Ectodermal cell (in vitro differentiated cells): ENCODE data around the gene DNAJB1. TPM values are rescaled to one million over a fixed set of nuclear protein-coding genes. Genes with fewer than 3 reads are reported as not detected.
"Not testable (repeated sequence)": the region's sequence is repeated elsewhere in the genome, so short reads cannot be mapped to it uniquely, and the experiment has no call there.

ENCODE experiments used
- H3K27ac ChIP-seq: 2 replicates; pipeline ENCODE4 v1.7.0; 2013; ENCODE audit warnings: mild to moderate bottlenecking, low read depth, low read length; ENCODE audit not compliant: insufficient read depth, poor library complexity, severe bottlenecking
- H3K27me3 ChIP-seq: 2 replicates; pipeline ENCODE4 v1.7.0; 2013; ENCODE audit warnings: mild to moderate bottlenecking, low read length; ENCODE audit not compliant: insufficient read depth, control insufficient read depth, poor library complexity, severe bottlenecking
- H3K36me3 ChIP-seq: one replicate; pipeline ENCODE4 v1.7.0; 2013; ENCODE audit warnings: low read length; ENCODE audit not compliant: control insufficient read depth, insufficient read depth
- H3K4me1 ChIP-seq: one replicate; pipeline ENCODE4 v1.7.0; 2013; ENCODE audit warnings: low read length; ENCODE audit not compliant: control insufficient read depth, insufficient read depth
- H3K4me3 ChIP-seq: 2 replicates; pipeline ENCODE4 v1.7.0; 2013; ENCODE audit warnings: low read depth, low read length, control low read depth; ENCODE audit not compliant: insufficient read depth
- H3K9me3 ChIP-seq: 2 replicates; pipeline ENCODE4 v1.7.0; 2013; ENCODE audit warnings: mild to moderate bottlenecking, low read length, moderate library complexity; ENCODE audit not compliant: control insufficient read depth
- WGBS, 2 experiments: methylation state at CpG; one replicate each; pipeline ENCODE4 v1.1.7; 2013; ENCODE audit warnings: missing lambda C conversion rate in 2 of 2; 5-methylcytosine and 5-hydroxymethylcytosine counted together
- polyA plus RNA-seq, 4 experiments: library from polyadenylated mRNA; stranded (reverse); fragments of 50-300 nt; gene quantifications; one replicate each; pipeline ENCODE4 v1.2.3, GENCODE V29; 2013

Gene DNAJB1
- 74.3 TPM for polyA plus RNA-seq (2013, experiment 1 of 4)
- polyA plus RNA-seq (2013, experiment 2 of 4), result 55.4 TPM
- polyA plus RNA-seq (2013, experiment 3 of 4), result 48.0 TPM
- polyA plus RNA-seq (2013, experiment 4 of 4), result 55.5 TPM

DNA sequence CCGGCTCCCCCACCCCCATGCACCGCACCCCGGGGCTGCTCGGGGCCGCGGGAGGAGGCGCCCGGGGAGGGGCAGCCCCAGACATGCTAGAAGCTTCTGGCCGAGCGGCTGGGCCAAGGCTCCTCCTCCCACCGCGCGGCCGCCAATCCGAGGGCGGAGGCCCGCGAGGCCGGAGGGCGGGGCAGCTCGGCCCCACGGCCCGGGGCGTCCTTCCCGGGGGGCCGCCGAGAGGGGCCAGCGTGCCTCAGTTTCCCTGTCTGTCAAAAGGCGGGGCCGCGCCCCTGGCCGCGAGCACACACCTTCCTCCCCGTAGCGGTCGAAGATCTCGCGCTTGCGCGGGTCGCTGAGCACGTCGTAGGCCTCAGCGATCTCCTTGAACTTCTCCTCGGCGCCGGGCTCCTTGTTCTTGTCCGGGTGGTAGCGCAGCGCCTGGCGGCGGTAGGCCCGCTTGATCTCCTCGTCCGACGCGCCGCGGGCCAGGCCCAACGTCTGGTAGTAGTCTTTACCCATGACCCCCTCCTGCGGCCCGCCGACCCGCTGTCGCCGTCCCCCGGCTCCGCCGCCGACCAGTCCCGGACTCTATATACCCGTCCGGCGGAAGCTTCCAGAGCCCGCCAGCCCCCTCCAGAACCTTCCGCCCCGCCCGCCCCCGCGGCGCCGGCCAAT lies at the start of gene DNAJB1:
TSS of gene DNAJB1 (minus strand) at position 558 of the 666 bp plus-strand sequence. CDS start at position 510, 48 bp downstream.
- WGBS, 2 experiments, result 0% methylated on average over 82 of the region's 82 CpGs
- H3K27ac ChIP-seq, result peak within 1 kb of the TSS; percentile 91
- no peaks in the 10 kb centered on the region for H3K9me3 ChIP-seq
- H3K4me1 ChIP-seq, result no peaks in the 10 kb centered on the region
- H3K4me3 ChIP-seq, result peak within 1 kb of the TSS; percentile 92
- H3K36me3 ChIP-seq, result peaks cover 11% of the 10 kb centered on the region
- H3K27me3 ChIP-seq, result no peaks in the 10 kb centered on the region

DNA sequence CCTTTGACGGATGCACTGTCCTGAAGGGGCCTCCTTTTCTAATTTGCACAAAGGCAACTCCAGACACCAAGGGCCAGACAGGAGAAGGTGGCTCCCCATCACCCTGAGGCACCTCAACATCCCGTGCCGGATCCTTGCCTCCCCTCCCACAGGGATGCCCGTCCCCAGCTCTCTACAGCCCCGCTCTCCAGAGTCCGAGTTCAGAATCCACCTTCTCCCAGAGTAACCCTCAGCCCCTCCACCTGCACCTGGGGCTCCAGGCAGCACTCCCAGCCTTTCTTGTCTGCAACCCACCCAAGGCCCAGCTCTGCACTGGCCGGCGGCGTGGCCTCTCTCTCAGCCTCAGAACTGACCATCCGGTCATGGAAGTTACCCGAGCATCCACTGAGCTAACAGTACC lies 48.9 kb upstream of the DNAJB1 start:
- H3K4me3 ChIP-seq, result no peak overlapping the region
- 93 to 95% methylated on average over 11 of the region's 11 CpGs for WGBS, 2 experiments

DNA sequence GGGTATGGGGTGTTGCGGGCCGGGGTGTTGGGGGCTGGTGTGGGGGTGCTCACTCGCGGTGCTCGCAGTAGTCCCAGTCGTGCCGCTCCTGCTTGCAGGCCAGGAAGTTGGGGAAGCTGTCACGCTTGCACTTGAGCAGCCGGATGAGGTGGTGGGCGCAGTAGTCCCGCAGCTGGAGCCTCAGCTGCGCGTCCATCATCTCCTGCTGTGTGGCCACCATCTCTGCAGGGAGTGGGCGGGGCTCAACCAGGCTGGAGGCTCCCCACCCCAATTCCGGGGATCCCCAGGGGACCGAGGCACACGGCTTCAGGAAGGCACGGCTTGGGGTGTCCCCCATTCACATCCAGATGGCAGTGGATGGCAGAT lies 48.5 kb upstream of the DNAJB1 start:
- Histone ChIP-seq H3K4me1 (peaks cover 22% of the 10 kb centered on the region), H3K4me3 (no peak overlapping the region), H3K27me3 (no peaks in the 10 kb centered on the region), H3K27ac (no peak overlapping the region), H3K9me3 (no peaks in the 10 kb centered on the region), H3K36me3 (peaks cover 6% of the 10 kb centered on the region)
- WGBS, 2 experiments, result 94 to 96% methylated on average over 18 of the region's 18 CpGs

More for the DNA sequence above, 48.9 kb upstream of the DNAJB1 start:
- Histone ChIP-seq H3K36me3 (peaks cover 6% of the 10 kb centered on the region), H3K9me3 (no peaks in the 10 kb centered on the region), H3K27me3 (no peaks in the 10 kb centered on the region), H3K4me1 (peaks cover 18% of the 10 kb centered on the region), H3K27ac (no peak overlapping the region)

DNA sequence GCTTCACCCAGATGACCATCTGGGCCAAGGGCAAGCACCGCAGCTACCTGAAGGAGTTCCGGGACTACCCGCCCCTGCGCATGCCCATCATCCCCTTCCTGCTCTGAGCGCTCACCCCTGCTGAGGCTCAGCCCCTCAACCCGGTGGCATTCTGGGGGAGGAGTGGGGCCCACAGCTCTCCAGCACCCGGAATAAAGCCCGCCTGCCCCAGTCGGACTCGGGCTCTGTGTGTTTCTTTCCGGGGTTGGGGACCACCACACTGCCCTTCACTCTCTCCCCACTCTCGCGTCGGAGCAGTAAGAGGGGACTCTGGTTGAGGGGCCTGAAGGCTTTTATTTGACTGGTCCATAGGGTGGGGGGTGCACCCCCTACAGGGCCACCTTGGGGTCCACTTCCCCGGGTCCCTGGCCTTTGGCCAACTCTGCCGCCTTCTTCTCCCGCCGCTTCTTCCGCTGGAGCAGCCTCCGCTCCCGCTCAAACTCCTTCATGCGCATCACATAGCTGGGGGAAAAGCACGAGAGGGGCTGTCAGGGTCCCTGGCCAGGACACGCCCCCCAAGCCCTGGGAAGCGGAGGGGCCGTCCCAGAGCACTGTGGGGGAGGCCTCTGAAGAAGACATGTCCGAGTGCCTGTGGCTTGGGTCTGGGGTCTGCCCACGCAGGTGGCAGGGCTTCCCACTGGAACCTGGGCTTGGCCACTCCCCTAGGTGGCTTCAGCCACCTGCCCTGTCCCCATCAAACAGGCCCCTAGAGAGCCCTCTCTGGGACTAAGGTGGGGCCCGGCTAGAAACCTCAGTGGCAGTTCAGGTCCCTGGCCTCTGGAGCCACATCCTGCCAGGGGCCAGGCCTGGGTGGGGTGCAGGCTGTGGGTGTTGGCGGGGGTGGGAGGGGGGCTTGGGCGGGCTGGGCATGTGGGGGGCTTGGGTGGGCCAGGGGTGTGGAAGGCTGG lies 47.8 kb upstream of the DNAJB1 start:
- H3K27me3 ChIP-seq, result no peaks in the 10 kb centered on the region
- H3K27ac ChIP-seq, result no peak overlapping the region
- H3K36me3 ChIP-seq, result peaks cover 6% of the 10 kb centered on the region
- no peak overlapping the region for H3K4me3 ChIP-seq
- H3K9me3 ChIP-seq, result no peaks in the 10 kb centered on the region
- WGBS, 2 experiments, result 93 to 94% methylated on average over 24 to 26 of the region's 31 CpGs
- H3K4me1 ChIP-seq, result peaks cover 27% of the 10 kb centered on the region

DNA sequence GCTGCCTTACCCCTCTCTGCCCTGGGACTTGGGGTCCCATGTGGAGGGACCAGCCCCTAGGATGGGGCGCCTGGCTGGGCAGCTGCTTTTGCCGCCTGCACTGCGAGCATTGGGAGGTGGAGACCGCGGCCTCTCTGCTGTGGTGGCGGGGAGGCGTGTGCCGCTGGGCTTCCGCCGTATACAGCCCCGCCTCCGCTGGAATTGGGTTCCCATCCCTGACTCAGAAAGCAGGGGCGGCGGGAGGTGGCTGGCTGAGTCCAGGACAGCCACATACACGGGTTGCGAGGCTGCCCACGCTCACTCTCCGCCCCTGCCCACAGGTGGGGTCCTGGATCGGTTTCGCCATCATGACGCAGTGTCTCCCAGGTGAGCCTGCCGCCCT lies 47.1 kb upstream of the DNAJB1 start:
- Histone ChIP-seq H3K4me1 (peaks cover 28% of the 10 kb centered on the region), H3K4me3 (no peak overlapping the region), H3K36me3 (peaks cover 6% of the 10 kb centered on the region), H3K9me3 (no peaks in the 10 kb centered on the region), H3K27me3 (no peaks in the 10 kb centered on the region), H3K27ac (no peak overlapping the region)
- 95 to 96% methylated on average over 22 of the region's 22 CpGs for WGBS, 2 experiments

DNA sequence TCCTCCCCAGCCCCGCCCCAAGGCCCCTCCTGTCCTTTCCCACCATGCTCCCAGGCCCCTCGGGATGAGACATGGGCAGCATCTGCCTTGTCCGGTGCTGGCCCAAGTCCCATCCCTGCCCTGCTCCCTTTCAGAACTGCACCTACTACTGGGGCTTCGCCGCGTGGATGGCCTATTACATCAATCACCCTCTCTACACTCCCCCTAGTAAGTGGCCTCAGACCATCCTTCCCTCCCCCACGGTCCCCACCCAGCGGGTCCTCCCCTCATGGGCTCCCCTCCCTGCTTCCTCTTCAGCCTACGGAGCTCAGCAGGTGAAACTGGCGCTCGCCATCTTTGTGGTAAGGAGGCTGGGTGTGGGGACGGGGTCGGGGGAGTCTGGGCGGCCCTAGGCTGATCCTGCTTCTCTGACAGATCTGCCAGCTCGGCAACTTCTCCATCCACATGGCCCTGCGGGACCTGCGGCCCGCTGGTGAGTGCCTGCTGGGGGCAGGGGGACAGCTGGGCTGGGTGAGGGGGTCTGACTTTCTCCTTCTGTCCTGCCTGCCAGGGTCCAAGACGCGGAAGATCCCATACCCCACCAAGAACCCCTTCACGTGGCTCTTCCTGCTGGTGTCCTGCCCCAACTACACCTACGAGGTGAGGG lies 46.6 kb upstream of the DNAJB1 start:
- H3K27ac ChIP-seq, H3K27me3 ChIP-seq, H3K36me3 ChIP-seq, H3K4me3 ChIP-seq, H3K9me3 ChIP-seq: not testable (repeated sequence)
- peaks cover 33% of the 10 kb centered on the region for H3K4me1 ChIP-seq
- WGBS, 2 experiments, result 91 to 93% methylated on average over 22 of the region's 22 CpGs

DNA sequence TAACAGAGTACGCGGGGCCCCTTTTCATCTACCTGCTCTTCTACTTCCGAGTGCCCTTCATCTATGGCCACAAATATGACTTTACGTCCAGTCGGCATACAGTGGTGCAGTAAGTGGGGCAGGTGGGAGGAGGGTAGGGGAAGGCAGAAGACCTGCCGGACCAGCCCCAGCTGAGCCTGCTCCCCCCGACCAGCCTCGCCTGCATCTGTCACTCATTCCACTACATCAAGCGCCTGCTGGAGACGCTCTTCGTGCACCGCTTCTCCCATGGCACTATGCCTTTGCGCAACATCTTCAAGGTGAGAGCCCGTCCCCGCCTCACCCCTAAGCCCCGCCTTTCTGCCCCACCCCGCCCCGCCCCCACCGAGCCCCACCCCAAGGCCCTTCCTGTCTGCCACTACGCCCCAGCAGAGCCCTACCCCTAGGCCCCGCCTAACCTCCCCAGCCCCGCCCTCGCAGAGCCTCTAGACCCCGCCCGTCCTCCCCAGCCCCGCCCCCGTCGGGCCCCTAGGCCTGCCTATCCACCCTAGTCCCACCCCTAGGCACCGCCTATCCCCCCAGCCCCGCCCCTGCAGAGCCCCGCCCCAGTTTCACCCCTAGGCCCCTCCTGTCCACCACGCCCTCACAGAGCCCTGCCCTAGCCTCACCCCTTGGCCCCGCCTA lies 45.9 kb upstream of the DNAJB1 start:
- H3K4me3 ChIP-seq, result no peak overlapping the region
- 82 to 89% methylated on average over 20 to 30 of the region's 33 CpGs for WGBS, 2 experiments
- peaks cover 36% of the 10 kb centered on the region for H3K4me1 ChIP-seq
- H3K9me3 ChIP-seq, result no peaks in the 10 kb centered on the region
- no peaks in the 10 kb centered on the region for H3K27me3 ChIP-seq
- H3K27ac ChIP-seq, result no peak overlapping the region
- H3K36me3 ChIP-seq, result peaks cover 6% of the 10 kb centered on the region

DNA sequence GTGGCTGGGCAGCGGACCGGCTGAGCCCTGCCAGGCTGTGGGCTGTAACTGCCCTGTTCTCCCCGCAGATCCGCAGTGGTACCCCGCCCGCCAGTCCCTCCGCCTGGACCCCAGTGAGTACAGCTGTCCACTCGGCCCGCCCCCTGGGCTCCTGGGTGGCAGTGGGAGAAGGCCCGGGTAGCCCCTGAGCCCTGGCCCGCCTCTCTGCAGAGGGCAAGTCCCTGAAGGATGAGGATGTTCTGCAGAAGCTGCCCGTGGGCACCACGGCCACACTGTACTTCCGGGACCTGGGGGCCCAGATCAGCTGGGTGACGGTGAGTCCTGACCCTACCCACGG lies 45.4 kb upstream of the DNAJB1 start:
- H3K36me3 ChIP-seq, result peaks cover 6% of the 10 kb centered on the region
- no peaks in the 10 kb centered on the region for H3K27me3 ChIP-seq
- no peak overlapping the region for H3K27ac ChIP-seq
- 95 to 96% methylated on average over 16 of the region's 16 CpGs for WGBS, 2 experiments
- no peak overlapping the region for H3K4me3 ChIP-seq
- no peaks in the 10 kb centered on the region for H3K9me3 ChIP-seq
- peaks cover 42% of the 10 kb centered on the region for H3K4me1 ChIP-seq

DNA sequence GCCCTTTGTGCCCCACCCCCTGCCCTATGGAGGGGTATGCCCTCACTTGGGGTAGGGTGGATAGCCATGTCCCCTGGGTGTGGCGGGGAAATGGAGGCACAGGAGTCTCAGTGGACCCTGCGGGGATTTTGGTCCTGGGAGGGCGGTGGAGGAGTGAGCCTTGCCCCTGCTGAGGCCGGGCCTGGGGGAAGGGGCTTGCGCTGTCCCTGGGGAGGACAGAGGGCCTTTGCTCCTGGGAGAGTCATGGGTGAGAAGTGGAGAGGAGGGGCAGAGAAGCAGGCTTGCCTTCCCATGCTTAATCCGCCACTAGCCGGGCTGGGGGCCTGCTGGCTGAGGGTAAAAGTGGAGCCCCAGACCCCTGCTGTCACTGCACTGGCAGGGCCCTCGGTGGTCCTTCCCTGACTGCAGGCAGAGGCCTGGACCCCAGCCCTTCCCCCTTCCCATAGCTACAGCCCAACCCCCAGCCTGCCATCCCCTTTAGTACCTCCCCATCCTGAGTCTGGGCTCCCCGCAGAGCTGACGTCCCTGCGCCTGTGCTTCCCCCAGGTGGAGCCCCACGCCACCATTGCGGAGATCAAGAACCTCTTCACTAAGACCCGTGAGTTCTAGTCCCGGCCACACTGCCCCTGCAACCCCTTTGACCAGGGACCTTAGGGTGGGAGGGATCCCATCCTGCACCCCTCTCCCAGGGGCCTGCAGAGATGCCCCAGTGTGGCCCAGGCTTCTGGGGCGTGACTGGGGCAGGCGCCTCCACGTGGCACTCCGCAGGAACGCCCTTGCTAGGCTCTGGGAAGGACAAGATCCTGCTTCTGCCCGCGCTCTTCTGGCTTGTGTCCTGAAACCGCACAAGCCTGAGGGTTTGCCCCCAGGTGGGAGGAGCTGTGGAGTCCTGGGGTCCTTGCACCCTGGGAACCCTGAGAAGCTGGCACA lies 44.7 kb upstream of the DNAJB1 start:
- Histone ChIP-seq H3K27ac (no peak overlapping the region), H3K27me3 (no peaks in the 10 kb centered on the region), H3K36me3 (peaks cover 6% of the 10 kb centered on the region), H3K4me3 (no peak overlapping the region), H3K4me1 (peaks cover 46% of the 10 kb centered on the region), H3K9me3 (no peaks in the 10 kb centered on the region)
- 71 to 72% methylated on average over 23 of the region's 23 CpGs for WGBS, 2 experiments
